AG09309 (cell line): Measurements from ENCODE around the gene EPS8L3.

Experiments
- DNase-seq: peaks from one replicate; pipeline ENCODE4 v3.0.0-alpha.2; 2010; ENCODE audit warnings: low read depth
- H3K4me3 ChIP-seq: 2 replicates; pipeline ENCODE4 v1.5.1; 2011; ENCODE audit warnings: mild to moderate bottlenecking, low read depth, low read length, moderate library complexity; ENCODE audit not compliant: control insufficient read depth
- TF ChIP-seq, protein P1 (sequence below): IDR thresholded peaks from 2 replicates; pipeline ENCODE4 v1.5.1; 2011; ENCODE audit warnings: mild to moderate bottlenecking, low read depth, low read length, inconsistent platforms; ENCODE audit not compliant: insufficient read depth, control insufficient read depth; ENCODE audit errors: missing control alignments

EPS8L3 gene

DNA sequence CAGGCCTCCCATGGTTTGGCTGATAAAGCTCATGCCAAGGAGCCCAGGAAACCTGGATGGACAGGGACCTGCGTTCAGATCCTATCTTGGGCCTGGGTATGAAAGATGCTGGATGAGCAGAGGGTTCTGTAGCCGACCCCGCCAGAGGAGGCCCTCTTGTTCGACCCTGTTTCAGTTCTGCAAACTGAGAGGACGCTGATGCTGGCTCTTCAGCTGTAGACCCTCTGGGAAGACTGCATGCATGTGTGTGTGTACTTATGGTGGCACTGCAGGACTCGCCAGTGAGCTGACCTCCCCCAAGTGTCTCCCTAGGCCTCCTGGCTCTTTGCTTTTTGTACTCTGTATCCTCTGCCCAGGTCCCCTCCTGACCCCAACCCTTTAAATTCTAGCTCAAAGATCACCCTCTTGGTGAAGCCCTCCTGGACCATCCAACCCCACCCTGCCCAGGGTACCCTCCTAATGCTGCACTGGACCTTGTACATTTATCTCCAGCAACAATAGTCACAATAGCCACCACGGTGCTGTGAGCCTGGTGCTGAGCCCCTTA is 1.6 kb downstream of the EPS8L3 start:
- DNase-seq: no peak
- TF ChIP-seq, protein P1, sequence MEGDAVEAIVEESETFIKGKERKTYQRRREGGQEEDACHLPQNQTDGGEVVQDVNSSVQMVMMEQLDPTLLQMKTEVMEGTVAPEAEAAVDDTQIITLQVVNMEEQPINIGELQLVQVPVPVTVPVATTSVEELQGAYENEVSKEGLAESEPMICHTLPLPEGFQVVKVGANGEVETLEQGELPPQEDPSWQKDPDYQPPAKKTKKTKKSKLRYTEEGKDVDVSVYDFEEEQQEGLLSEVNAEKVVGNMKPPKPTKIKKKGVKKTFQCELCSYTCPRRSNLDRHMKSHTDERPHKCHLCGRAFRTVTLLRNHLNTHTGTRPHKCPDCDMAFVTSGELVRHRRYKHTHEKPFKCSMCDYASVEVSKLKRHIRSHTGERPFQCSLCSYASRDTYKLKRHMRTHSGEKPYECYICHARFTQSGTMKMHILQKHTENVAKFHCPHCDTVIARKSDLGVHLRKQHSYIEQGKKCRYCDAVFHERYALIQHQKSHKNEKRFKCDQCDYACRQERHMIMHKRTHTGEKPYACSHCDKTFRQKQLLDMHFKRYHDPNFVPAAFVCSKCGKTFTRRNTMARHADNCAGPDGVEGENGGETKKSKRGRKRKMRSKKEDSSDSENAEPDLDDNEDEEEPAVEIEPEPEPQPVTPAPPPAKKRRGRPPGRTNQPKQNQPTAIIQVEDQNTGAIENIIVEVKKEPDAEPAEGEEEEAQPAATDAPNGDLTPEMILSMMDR: no peak
- no peak overlapping the region for H3K4me3 ChIP-seq

DNA sequence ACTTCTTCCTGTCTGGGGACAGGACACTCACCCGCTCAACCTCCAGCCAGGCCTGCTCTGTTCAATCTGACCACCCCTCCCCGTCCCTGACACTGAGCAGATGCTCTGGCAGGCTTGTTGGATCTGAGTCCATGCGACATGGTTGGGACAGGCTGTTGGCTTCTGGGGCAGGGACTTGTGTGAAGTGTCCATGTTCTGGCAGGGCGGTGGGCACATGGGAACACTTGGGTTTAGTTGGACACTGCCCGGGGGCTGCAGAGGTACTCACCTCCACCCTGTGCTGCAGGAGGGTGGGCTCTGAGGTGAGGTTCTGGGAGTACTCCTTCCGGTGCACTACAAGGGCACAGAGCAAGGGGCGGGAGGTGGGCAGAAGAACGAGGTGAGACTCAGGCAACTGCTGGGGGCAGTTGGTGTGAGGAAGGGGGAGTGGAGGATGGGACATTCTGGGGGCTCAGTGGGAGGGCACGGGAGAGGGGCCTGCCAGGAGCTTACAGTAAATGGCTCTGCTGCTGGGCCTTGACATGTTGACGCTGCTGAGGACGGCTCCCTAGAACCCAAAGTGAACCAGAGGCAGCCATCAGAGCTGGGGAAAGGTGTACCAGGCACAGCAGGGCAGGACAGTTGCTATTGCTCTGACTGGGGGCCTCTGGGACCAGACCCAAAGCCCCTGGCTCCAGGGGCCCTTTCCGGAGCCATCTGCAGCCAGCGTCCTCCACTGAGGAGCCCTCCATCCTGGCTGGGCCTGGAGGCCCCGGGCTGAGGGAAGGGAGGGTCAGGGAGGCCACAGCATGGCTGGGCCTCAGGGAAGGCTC is 2.3 kb downstream of the EPS8L3 start:
- no peak for DNase-seq
- TF ChIP-seq, protein P1: no peak
- no peak overlapping the region for H3K4me3 ChIP-seq

DNA sequence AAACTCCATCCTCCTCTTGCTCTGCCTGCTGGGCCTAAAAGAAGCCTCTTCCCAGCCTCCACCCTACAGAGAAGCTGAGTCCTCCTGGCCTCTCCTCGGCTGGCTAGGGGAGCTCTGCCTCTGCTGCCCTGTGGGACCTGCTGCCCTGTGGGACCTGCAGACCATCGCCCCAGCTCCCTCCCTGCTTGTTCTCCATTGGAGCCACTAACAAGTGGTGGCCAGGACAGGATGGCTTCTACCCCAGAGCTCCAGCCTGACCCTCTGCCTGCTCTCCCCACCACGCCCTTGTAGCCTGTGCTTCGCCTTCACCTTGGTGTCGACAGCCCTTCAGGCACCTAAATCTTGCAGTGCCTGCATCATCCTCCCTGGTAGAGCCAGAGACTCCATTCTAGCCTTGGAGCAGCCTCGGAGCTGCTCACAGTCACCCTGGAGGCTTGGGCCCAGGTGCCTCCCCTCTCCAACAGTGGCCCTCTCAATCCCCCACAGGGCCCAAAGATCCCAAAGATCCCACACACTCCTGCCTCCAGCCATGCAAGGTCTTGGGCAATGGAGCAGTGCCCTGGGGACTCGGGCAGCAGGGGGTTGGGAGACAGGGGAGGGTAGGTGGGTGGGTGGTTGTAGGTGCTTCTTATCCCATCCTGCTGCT is 3.0 kb downstream of the EPS8L3 start:
- DNase-seq: no peak
- no peak overlapping the region for H3K4me3 ChIP-seq
- TF ChIP-seq, protein P1: no peak

DNA sequence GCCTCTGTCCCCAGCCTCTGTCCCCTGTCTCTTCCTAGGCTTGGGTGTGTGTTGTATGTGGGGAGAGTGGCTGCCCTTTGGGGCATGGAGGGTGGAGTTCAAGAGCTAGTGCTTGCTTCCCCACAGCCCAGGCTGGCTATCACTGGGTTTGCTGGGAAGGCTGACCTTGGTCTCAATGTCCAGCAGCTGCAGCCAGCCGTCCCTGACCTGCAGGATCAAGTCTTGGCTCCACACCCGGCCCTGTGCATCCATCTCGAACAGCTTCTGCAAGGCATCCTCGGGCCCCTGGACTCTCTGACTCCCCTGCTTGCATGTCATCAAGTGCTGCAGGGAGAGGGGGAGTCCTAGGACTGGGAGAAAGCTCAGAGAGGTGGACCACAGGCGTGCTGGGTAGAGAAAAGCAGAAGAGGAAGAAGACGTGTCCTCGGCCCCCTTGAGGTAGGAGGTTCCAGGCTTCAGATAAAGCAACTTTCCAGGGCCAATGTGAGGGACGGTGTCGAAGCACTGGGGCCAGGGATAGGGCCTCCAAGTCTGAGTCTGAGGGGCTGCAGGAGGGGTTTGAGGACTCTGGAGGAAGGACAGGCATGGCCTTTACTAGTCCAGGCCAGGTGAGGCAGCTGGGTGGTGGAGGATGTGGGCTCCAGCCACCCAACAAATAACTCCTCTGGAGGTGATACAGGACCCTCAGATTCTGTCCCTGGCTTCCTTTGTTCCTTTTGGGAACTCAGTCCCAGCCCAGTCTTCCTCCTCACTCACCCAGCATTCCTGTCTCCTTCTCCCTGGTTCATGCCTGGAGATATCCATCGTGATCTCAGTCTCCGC is 4.0 kb downstream of the EPS8L3 start:
- no peak overlapping the region for H3K4me3 ChIP-seq
- TF ChIP-seq, protein P1: no peak
- DNase-seq: no peak

DNA sequence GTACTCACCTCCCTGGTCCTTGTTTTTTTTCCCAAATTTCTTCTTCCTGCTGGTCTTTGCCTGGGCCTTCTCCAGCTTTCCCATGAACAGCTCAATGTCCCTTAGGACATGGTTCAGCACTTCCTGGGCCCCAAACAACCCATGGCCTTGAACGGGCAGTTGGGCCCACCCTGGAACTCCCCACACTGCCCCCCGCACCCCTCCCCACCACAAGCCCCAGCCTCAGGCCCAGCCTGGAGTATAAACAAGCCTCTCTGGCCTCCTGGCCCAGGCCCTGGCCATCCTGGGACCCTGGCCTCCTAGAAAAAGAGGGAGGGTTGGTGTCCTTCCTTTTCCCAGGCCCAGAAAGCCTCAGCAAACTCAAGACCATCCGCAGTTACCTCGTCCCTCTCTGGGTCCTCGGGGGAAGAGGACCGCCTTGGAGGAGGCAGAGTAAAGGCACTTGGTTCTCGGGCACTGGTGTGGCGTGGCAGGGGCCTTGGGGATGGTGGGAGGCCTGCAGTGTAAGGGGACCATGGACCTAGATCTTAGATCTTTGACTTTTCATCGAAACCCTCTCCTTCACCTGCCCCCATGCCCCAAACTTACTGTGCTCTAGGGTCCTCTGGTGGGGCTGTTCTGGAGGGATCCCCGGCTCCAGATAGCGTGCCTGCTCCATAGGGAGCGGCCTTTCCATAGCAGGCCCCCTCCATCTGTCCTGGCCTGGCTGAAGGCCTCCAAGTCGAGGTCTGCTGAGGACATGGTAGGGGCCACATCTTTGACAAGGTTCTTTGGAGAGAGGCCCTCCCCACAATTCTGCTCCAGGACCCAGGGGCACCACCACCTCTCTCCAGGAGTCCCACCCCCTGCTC is 5.6 kb downstream of the EPS8L3 start:
- no peak for DNase-seq
- TF ChIP-seq, protein P1: no peak
- no peak overlapping the region for H3K4me3 ChIP-seq
